Activated T-cell treated with anti-CD3 and anti-CD28 coated beads, Interleukin-2, amount 50 U/mL, for 4 hours (primary cell): Measurements from ENCODE around the gene TMEM186. TPM values are rescaled to one million over a fixed set of nuclear protein-coding genes. Genes with fewer than 3 reads are reported as not detected.
"Not testable (repeated sequence)": the region's sequence is repeated elsewhere in the genome, so short reads cannot be mapped to it uniquely, and the experiment has no call there.

ENCODE experiments used
- ATAC-seq, 2 donors: fragments of 200-7000 bp; cut with Tn5 transposase; one replicate each; pipeline ENCODE4 v1.10.0; 2021
- DNase-seq: peaks from one replicate; pipeline ENCODE4 v3.0.0-alpha.2; 2020
- H3K27me3 Mint-ChIP-seq: one replicate; pipeline ENCODE4 v1.8.0; 2021; ENCODE audit warnings: low read depth, mixed read lengths
- H3K36me3 Mint-ChIP-seq: one replicate; pipeline ENCODE4 v1.8.0; 2022; ENCODE audit warnings: mixed read lengths; ENCODE audit not compliant: insufficient read depth
- H3K4me1 Mint-ChIP-seq: one replicate; pipeline ENCODE4 v1.8.0; 2021; ENCODE audit warnings: low read depth, mixed read lengths
- H3K4me3 Mint-ChIP-seq: one replicate; pipeline ENCODE4 v1.8.0; 2021; ENCODE audit warnings: mild to moderate bottlenecking, moderate library complexity, mixed read lengths
- H3K9me3 Mint-ChIP-seq: one replicate; pipeline ENCODE4 v1.8.0; 2021; ENCODE audit warnings: mixed read lengths
- total RNA-seq, 3 donors: library from RNA; stranded (reverse); gene quantifications; one replicate each; pipeline ENCODE4 v1.2.1, GENCODE V29; 2021

TMEM186 gene
- total RNA-seq, 3 donors from 2014 or later, result 13.2 to 14.5 (median 13.9) TPM

- ATAC-seq, H3K27me3 Mint-ChIP-seq, H3K4me3 Mint-ChIP-seq, DNase-seq, H3K36me3 Mint-ChIP-seq, H3K9me3 Mint-ChIP-seq, H3K4me1 Mint-ChIP-seq: not testable (repeated sequence)
Measured at GRCh38 chr16:8748944-8749343, 48.5 kb downstream of the TMEM186 start.

Other genes starting within 250 kb of the TMEM186 start
- not detected for gene TMEM114, start 207.1 kb downstream of the TMEM186 start, total RNA-seq
- gene METTL22, start 175.9 kb downstream of the TMEM186 start, total RNA-seq, result 10 to 100 TPM; 18.7 to 20.0 (median 19.1) TPM
- 1 to 10 TPM; 3.4 to 6.4 (median 4.5) TPM for gene ABAT, start 123.0 kb downstream of the TMEM186 start, total RNA-seq
- gene PMM2, start 200 bp upstream of the TMEM186 start, total RNA-seq, result 10 to 100 TPM; 85.4 to 95.5 (median 89.6) TPM
- 10 to 100 TPM; 14.7 to 17.8 (median 16.8) TPM for gene CARHSP1, start 71.4 kb upstream of the TMEM186 start, total RNA-seq
- not detected for gene LITAFD, start 84.7 kb upstream of the TMEM186 start, total RNA-seq
- 100 to 1,000 TPM; 189 to 210 (median 196) TPM for gene USP7, start 166.3 kb upstream of the TMEM186 start, total RNA-seq